GM12878 (cell line): ENCODE results near the gene LYSMD2.

Experiments used
- CREM ChIP-seq: IDR thresholded peaks from 2 replicates; pipeline ENCODE4 v1.6.1; 2014; ENCODE audit warnings: antibody characterized with exemption, low read depth
- EP300 ChIP-seq, 2 experiments: fragments of 150-350 bp in 1 of 2; IDR thresholded peaks; 2 replicates each; pipeline ENCODE4 v1.6.1; 2011 to 2012; ENCODE audit warnings: low read depth in 2 of 2, low read length in 2 of 2, borderline replicate concordance in 1 of 2, improper control_type of control experiment in 1 of 2, inconsistent platforms in 1 of 2; ENCODE audit not compliant: control insufficient read depth in 1 of 2
- EZH2 ChIP-seq: IDR thresholded peaks from 2 replicates; pipeline ENCODE4 v1.6.1; 2012; ENCODE audit warnings: low read depth, mild to moderate bottlenecking, control low read depth, inconsistent platforms, low read length, borderline replicate concordance; ENCODE audit not compliant: control insufficient read depth
- POLR2A ChIP-seq: IDR thresholded peaks from 2 replicates; pipeline ENCODE4 v1.6.1; 2011; ENCODE audit warnings: low read depth, mild to moderate bottlenecking, low read length
- RCOR1 ChIP-seq: conservative IDR thresholded peaks from 2 replicates; pipeline ENCODE4 v1.6.1; 2012; ENCODE audit warnings: low read depth, low read length, improper control_type of control experiment
- RFX5 ChIP-seq: IDR thresholded peaks from 2 replicates; pipeline ENCODE4 v1.6.1; 2011; ENCODE audit warnings: low read depth, low read length, improper control_type of control experiment
- TF ChIP-seq, protein P1 (sequence below), 3 experiments: IDR thresholded peaks in 2 of 3; conservative IDR thresholded peaks in 1 of 3; 2 replicates each; pipeline ENCODE4 v1.5.1; 2011; ENCODE audit warnings: low read depth in 3 of 3, low read length in 3 of 3, mild to moderate bottlenecking in 3 of 3, control low read depth in 2 of 3, moderate library complexity in 2 of 3, inconsistent platforms in 1 of 3, mixed read lengths in 1 of 3; ENCODE audit not compliant: control insufficient read depth in 2 of 3, insufficient read depth in 1 of 3; ENCODE audit errors: extremely low read depth in 1 of 3

- TF ChIP-seq, protein P1, sequence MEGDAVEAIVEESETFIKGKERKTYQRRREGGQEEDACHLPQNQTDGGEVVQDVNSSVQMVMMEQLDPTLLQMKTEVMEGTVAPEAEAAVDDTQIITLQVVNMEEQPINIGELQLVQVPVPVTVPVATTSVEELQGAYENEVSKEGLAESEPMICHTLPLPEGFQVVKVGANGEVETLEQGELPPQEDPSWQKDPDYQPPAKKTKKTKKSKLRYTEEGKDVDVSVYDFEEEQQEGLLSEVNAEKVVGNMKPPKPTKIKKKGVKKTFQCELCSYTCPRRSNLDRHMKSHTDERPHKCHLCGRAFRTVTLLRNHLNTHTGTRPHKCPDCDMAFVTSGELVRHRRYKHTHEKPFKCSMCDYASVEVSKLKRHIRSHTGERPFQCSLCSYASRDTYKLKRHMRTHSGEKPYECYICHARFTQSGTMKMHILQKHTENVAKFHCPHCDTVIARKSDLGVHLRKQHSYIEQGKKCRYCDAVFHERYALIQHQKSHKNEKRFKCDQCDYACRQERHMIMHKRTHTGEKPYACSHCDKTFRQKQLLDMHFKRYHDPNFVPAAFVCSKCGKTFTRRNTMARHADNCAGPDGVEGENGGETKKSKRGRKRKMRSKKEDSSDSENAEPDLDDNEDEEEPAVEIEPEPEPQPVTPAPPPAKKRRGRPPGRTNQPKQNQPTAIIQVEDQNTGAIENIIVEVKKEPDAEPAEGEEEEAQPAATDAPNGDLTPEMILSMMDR (IDR thresholded peaks at IDR 0.05 in 2 of 3, conservative IDR thresholded peaks at IDR 0.05 in 1 of 3; ENCODE audit: control insufficient read depth in 2 of 3, extremely low read depth in 1 of 3, insufficient read depth in 1 of 3, low read depth in 3 of 3, low read length in 3 of 3), result no peak
- TF ChIP-seq CREM, result no peak
- no peak for TF ChIP-seq RCOR1
- TF ChIP-seq POLR2A, result no peak
- TF ChIP-seq EP300 (IDR thresholded peaks at IDR 0.05; ENCODE audit: borderline replicate concordance in 1 of 2, control insufficient read depth in 1 of 2, low read depth in 2 of 2, low read length in 2 of 2), result no peak
- TF ChIP-seq RFX5, result no peak
- no peak for TF ChIP-seq EZH2
Observed at GRCh38 chr15:51718219-51718618, 19.2 kb downstream of the LYSMD2 start.
